ENCODE data around the gene SPDYE4.
"Not testable (repeated sequence)": the region's sequence is repeated elsewhere in the genome, so short reads cannot be mapped to it uniquely, and the experiment has no call there.

The SPDYE4 gene, protein sequence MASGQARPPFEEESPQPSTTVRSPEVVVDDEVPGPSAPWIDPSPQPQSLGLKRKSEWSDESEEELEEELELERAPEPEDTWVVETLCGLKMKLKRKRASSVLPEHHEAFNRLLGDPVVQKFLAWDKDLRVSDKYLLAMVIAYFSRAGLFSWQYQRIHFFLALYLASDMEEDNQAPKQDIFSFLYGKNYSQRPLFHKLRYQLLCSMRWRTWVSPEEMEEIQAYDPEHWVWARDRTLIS

DNA sequence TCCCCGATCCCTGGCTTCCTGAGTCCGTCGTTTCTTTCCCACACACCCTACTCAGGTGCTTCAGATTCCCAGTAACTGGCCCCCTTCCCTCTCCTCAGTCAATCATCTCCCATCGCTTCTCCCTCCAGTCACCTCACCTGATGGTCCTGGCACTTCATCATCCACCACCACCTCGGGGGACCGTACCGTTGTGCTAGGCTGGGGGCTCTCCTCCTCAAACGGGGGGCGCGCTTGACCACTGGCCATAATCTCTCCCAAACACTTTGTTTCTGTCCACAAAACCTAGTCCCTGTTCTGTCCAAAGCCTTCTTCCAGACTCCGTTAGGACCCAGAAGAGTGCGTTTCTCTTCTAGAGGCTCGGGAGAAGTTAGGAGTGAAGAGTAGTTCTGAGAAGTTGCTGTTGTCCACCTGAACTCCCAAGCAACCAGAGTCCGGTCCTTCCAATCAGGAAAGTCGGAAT lies at the start of gene SPDYE4:
Gene SPDYE4 (minus strand): TSS at position 410 of the 460 bp plus-strand sequence. CDS start 164 bp downstream, at position 246.
- DNase-seq (ENCODE audit: low spot score): no peak

DNA sequence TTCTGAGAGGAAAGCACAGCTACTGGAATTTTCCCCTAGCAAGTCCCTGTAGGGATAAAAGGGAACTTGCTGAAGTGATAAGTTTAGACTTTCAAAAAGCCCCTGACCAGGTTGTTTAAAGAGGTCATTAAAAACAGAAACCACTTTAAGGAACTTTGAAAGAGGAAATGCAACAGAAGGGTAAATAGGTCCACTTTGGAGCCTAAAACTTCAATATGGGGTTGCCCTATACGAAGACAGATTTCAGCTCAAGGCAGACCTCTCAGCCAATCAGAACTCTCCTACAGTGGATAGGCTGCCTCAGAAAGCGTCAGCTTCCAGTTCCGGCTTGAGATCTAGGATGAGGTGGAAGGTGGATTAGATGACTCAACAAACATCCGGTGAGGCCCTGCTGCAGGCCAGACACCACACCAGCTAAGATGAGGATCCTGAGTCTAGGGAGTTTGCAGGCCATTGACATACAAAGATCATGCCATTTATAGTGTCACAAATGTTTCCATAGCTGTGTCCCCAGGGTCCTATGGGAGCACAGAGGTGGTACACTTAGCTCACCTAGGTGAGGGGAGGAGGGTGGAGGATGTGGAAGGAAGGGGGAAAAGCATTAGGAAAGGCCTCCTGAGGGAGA lies 48.7 kb upstream of the SPDYE4 start:
- no peak for DNase-seq (ENCODE audit: low spot score)

GRCh38 chr17:8806253-8806925 lies 48.0 kb upstream of the SPDYE4 start:
- DNase-seq (ENCODE audit: low spot score): no peak

DNA sequence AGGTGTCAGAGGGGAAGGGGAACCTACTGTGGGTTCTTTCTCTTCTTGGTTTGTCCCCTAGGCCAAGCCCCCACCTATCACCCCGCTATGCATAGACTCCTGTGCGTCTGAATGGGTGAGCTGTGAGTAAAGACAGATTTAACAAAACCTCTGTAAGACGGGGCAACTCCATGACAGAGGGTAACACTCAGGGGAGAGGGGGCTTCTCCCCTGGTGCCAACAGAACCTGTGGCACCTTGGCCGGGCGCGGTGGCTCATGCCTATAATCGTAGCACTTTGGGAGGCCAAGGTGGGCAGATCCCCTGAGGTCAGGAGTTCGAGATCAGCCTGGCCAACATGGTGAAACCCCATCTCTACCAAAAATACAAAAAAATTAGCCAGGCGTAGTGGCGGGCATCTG lies 47.0 kb upstream of the SPDYE4 start:
- not testable (repeated sequence) for DNase-seq (ENCODE audit: low spot score)

DNA sequence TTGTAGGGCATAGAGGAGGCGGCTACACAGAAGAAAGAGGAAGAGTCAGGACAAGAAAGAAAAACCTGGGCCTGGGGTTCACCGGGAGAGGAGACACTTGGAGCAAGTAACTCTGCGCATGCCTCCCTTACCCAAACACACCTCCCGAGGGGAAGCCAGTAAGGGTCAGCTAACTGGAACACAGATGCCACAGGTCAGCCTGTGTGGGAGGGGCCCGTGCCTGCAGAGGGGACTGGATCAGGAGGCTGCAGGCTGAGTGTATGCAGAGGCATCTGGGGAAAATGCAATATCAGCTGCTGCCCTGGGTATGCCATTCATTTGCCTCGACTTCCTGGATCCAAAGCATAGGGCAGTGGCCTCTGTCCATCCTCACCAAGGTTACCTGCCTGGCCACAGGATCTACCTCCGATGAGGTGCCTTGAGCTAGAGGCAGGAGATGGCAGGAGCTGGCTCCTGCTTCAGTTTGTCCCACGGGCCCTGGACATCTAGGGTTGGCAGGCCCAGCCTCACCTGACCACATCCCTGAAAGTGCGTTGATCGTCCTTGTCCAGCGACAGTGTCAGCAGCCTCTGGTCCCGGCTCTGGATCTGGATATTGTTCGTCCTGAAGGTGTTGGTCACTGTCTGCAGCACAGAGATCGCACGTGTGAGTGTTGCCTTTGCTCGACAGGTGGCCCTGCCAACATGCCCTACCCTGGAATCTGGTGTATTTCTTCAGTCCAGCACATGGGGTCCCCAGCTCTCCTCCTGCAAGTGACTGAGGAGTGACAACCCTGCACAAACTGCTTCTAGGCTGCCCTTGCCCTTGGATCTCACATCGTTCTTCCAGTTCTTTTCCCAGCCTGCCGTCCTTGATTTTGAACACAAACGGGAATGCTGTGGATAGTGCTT lies 45.4 kb upstream of the SPDYE4 start:
- DNase-seq (ENCODE audit: low spot score): no peak

DNA sequence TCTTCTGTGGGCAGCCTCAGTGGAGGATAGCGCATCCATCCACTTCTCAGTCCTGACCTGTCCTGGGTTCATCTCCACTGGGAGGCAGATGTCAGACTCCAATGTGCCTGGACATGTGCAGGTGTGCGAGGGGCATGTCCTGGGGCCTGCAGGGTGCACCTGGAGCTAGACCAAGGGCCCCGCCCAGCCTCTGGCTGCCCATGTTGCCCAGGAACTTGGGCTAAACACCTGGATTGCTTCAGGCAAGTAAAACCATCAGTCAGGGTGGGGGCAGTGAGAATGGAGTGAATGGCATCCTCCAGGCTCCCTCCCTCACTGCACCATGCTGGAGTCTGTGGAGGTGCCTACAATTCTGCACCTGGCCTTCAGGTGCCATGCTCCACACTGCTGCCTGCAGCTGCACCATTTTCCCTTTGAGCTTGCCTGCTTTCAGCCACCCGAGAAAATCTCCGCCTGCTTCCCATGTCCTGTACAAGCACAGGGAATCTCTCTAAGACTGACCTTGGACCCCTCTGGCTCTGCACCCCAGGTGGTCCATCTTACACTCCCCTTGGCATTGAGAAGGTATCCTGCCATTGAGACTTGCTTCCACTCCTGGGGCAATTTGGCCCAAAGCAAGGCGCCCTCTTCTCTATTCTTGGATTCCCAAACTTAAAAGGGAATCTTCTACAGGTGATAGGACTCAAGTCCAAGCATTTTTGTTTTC lies 42.9 kb upstream of the SPDYE4 start:
- no peak for DNase-seq (ENCODE audit: low spot score)

DNA sequence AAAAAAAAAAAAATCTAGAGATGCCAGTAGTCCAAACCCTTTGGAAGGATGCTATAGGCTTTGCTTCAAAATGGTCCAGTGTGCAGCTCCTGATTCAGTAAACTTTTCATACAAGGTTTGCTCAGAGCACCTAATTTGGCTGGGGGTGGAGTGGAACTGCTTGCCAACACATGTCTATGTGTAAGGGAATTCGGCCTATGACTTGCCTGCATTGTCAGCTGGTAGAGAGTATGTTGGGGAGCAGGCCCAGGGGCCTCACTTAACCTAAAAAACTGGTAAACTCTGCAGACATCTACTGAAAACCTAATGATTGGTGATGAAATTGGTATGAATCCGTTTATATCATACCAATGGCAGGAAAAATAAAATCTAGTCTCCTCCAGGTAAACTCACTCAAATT lies 42.3 kb upstream of the SPDYE4 start:
- DNase-seq (ENCODE audit: low spot score): no peak

GRCh38 chr17:8799570-8800212 lies 41.3 kb upstream of the SPDYE4 start:
- no peak for DNase-seq (ENCODE audit: low spot score)

DNA sequence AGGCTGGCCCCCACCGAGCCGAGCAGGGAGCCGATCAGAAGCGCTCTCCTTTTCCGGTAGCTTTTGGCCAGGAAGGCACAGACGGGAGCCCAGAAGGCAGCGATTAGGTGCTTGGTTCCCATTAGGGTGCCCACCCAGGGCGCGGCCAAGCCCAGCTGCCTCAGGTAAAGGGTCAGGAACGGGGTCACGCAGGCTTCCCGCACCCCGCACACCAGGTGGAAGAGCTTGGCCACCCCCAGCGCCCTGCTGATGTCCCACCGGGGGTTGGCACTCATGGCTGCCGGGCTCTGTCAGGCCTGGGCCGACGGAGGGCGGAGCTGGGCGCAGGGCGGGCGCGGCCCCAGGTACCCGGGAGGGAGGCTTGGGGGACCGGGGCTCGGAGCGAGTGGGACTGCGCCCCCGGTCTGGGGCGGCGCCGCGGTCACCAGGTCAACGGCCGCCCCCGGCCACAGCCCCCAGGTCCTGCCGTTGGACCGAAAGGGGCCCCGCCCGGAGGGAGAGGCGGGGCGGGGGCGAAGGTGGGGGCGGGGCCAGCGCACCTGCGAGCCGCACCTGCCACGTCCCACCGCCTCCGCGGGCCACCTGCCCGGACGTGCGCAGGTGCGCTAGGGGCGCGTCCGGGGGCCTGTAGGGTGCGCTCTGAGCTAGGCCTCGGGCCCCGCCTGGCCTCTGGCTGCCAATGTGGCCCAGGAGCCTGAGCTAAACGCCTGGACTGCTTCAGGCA lies 40.7 kb upstream of the SPDYE4 start, which contains the start of gene MFSD6L:
Gene MFSD6L (minus strand): TSS at position 520 of the 724 bp plus-strand sequence. CDS start 245 bp downstream, at position 275.
- DNase-seq (ENCODE audit: low spot score): no peak

- DNase-seq (ENCODE audit: low spot score): no peak
These were observed 40.0 kb upstream of the SPDYE4 start for GRCh38 chr17:8798176-8798845.

GRCh38 chr17:8797621-8798175 lies 39.4 kb upstream of the SPDYE4 start:
- no peak for DNase-seq (ENCODE audit: low spot score)

DNA sequence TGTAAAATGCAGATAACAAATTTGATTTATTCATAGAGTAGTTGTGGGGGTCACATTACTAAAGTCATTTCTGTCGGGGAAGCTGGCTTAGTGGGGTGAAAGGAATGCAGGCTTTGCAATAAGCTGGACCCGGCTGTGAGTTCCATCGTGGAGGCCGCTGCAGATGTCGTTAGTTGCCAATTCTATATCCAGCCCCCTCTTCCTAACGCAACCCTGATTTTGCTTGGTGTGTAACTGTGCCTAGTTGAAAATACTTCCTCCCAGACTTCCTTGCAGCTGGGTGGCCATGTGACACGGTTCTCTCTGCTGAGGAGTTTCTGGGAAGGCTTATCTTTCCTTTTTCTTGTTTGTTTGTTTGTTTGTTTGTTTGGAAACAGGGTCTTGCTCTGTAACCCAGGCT lies 36.3 kb upstream of the SPDYE4 start:
- DNase-seq (ENCODE audit: low spot score): no peak

DNA sequence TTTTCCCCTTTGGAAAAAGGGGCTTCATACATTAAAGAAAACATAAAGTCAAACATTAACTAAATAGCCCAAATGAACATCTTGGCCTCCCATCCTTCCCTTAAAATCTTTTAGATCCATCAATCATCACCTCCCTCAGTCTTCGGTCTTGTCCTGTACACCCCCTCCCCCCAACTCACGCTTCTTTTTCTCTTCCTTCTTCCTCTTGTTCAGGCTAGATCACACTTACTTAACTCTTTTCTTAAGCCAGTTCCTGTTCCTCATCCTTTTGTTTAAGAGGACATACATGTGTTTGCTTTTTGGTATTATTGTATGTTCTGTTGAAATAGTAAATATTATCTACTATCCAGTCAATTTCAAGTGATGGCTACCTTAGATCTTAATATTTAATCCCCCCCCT lies 35.3 kb upstream of the SPDYE4 start:
- no peak for DNase-seq (ENCODE audit: low spot score)

GRCh38 chr17:8792646-8793045 lies 34.3 kb upstream of the SPDYE4 start:
- DNase-seq (ENCODE audit: low spot score): no peak

DNA sequence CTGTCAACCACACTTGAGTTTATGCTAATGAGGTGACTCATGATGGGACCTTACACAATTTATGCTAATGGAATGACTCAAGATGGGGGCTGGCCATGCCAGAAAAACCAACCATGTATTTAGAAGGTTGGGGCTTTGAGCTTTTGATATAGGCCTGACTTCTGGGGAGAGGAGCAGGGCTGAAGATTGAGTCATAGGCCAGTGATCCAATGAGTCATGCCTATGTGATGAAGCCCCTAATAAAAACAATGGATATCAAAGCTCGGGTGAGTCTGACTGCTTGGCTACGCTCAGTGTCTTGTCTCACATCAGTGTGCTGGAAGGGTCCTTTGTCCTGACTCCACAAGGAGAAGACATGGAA lies 33.5 kb upstream of the SPDYE4 start:
- peak; percentile 79 for DNase-seq (ENCODE audit: low spot score)

GRCh38 chr17:8791248-8791909 lies 33.0 kb upstream of the SPDYE4 start:
- no peak for DNase-seq (ENCODE audit: low spot score)

DNA sequence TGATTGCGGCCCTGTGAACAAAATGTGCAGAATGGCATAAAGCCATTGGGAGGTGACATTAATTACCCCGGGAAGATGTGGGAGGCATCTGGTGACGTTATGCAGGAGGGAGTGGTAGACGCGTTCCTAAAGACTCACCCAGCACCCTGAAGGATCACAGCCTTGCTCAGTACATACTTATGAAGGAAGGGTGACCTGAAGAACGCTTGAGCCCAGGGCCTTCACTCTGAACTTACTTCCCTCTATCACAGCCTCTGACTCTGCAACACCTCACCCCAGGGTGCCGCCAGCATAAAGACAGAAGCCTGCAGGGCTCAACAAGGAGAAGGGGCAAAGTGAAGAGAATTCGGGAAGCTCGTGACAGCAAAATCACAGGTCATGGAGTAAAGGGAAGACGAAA lies 31.4 kb upstream of the SPDYE4 start:
- no peak for DNase-seq (ENCODE audit: low spot score)

- DNase-seq (ENCODE audit: low spot score): no peak
These were observed 30.7 kb upstream of the SPDYE4 start for GRCh38 chr17:8788998-8789397.
